Left lung (tissue), 10 donors: Measurements from ENCODE around the gene LTA. TPM values are rescaled to one million over a fixed set of nuclear protein-coding genes. Genes with fewer than 3 reads are reported as not detected.

Experiments used
- ATAC-seq: fragments of 200-7000 bp; cut with Tn5 transposase; one replicate; pipeline ENCODE4 v1.9.1; 2020; ENCODE audit warnings: moderate library complexity
- DNase-seq, 4 donors: peaks; one replicate each; pipeline ENCODE4 v3.0.0-alpha.2; 2013 to 2020
- H3K27ac ChIP-seq, 2 donors: fragments of 200-600 bp; sonication (generic) in 1 of 2; one replicate each; pipeline versions ENCODE4 v1.5.0 to v1.8.0; 2020 to 2021
- H3K27me3 ChIP-seq, 2 donors: fragments of 200-600 bp; sonication (generic) in 1 of 2; one replicate each; pipeline versions ENCODE4 v1.5.0 to v1.8.0; 2020 to 2021
- H3K36me3 ChIP-seq, 2 donors: fragments of 200-600 bp; sonication (generic) in 1 of 2; one replicate each; pipeline versions ENCODE4 v1.5.0 to v1.8.0; 2020 to 2021
- H3K4me1 ChIP-seq, 2 donors: fragments of 200-600 bp; one replicate each; pipeline ENCODE4 v1.8.0; 2021
- H3K4me3 ChIP-seq, 2 donors: fragments of 200-600 bp; sonication (generic) in 1 of 2; one replicate each; pipeline versions ENCODE4 v1.5.0 to v1.8.0; 2020 to 2021; ENCODE audit warnings: mild to moderate bottlenecking in 1 of 2
- H3K9me3 ChIP-seq, 2 donors: fragments of 200-600 bp; sonication (generic) in 1 of 2; one replicate each; pipeline versions ENCODE4 v1.5.0 to v1.8.0; 2020 to 2021
- intact Hi-C, 2 donors: fragments of 100-400 bp; cut with DNase I; formaldehyde crosslinking; loops; one replicate each; pipeline versions ENCODE4 v1.11.2 to v1.14.2; 2022
- polyA plus RNA-seq, 6 donors: library from polyadenylated mRNA; unstranded; fragments of 120-200 nt; gene quantifications; one replicate each; pipeline ENCODE4 v1.2.1, GENCODE V29; 2013; ENCODE audit not compliant: insufficient read length in 6 of 6
- total RNA-seq, 2 donors: library from RNA; stranded (reverse); fragmentation: NEBNext Ultra II Directional; extraction: Animal tissue kit (Norgen Biotek cat#: 25700); gene quantifications; one replicate each; pipeline ENCODE4 v1.2.1, GENCODE V29; 2021
- TF ChIP-seq, protein P1 (sequence below), 2 donors: fragments of 200-600 bp; sonication (generic) in 1 of 2; IDR thresholded peaks; one replicate each; pipeline versions ENCODE4 v1.5.0 to v1.8.0; 2021; ENCODE audit warnings: antibody characterized with exemption in 2 of 2
- donor health status: DM: no; HTN: yes; CAD: no.
- donor health status: DM: no; HTN: no; CAD: no.

LTA gene
- total and polyA plus RNA-seq, 8 donors: 0.17 to 0.65 (median 0.39) TPM

DNA sequence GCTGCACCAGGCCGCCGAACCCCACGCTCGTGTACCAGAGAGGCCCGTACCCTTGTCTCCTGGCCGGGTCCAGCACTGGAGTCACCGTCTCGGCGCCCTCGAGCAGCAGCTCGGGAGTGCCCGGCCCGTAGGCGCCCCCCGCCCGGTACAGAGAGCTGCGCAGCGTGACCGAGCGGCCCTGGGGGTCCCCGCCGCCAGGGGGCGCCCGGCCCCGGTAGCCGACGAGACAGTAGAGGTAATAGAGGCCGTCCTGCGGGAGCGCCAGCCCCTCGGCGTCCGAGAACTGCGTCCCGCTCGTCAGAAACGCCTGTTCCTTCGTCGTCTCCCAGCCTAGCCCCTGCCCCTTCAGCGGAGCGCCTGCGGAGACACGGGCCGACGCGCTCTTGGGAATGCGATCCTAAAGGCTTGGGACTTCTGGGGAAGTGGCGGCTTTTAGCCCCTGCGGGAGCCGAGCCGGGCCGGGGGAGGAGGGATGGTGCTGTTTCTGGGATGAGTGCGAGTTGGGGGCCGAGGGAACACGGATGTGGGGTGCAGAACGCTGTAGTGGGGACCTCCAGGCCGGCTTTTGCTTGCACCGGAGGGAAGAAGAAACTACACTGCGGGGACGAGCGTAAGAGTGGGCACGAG, 8.8 kb downstream of the LTA start:
- intact Hi-C loops: no loop called here
- peak overlapping the region; percentile 79 to 82 for H3K4me3 ChIP-seq
- DNase-seq: peak; percentile 79 to 99 (median 90)
- H3K27ac ChIP-seq: peak overlapping the region; percentile 65 to 88
- peaks cover 0 to 85% of the 10 kb centered on the region in 2 donors for H3K4me1 ChIP-seq
- ATAC-seq: peak; percentile 99
- no peaks in the 10 kb centered on the region for H3K27me3 ChIP-seq
- H3K36me3 ChIP-seq: peaks cover 0 to 17% of the 10 kb centered on the region in 2 donors
- no peaks in the 10 kb centered on the region for H3K9me3 ChIP-seq
- TF ChIP-seq, protein P1, sequence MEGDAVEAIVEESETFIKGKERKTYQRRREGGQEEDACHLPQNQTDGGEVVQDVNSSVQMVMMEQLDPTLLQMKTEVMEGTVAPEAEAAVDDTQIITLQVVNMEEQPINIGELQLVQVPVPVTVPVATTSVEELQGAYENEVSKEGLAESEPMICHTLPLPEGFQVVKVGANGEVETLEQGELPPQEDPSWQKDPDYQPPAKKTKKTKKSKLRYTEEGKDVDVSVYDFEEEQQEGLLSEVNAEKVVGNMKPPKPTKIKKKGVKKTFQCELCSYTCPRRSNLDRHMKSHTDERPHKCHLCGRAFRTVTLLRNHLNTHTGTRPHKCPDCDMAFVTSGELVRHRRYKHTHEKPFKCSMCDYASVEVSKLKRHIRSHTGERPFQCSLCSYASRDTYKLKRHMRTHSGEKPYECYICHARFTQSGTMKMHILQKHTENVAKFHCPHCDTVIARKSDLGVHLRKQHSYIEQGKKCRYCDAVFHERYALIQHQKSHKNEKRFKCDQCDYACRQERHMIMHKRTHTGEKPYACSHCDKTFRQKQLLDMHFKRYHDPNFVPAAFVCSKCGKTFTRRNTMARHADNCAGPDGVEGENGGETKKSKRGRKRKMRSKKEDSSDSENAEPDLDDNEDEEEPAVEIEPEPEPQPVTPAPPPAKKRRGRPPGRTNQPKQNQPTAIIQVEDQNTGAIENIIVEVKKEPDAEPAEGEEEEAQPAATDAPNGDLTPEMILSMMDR (IDR thresholded peaks at IDR 0.05): peak; percentile 99 to 100

DNA sequence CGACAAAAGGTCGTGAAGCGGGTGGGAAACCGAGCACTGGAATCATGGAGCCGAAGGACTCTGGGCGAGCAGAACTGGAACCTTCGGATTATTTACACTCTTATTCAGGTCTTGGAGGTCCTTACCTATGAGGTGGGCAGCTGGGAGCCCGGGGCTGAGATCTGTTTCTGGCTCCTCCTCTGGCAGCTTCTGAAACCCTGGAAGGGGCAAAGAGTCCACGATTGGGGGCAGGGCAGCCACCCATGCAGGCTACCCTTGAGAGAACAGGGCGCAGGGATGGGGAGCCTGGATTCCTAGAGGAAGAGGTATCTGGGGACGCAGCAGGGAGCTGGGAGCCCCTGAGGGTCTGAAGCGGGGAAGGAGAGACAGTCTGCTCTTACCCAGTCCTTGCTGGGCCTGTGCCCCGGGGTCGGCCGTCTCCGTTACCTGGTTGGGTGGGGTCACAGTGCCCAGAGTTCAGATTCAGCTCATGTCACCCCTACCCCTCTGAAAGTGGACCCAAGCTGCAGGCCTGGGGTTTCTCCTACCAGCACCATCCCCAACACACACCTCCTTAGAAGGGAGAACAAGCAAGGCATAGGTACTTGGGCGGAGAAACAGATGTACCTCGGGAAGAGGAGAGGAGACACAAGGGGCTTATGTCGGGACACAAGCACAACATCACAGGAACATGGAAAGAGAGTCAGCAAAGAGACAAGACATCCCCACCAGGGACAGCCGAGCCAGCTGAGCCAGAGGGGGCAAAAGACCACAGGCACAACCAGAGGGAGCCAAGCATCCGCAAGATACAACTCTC, 9.5 kb downstream of the LTA start:
- TF ChIP-seq, protein P1 (IDR thresholded peaks at IDR 0.05): no peak
- no peaks in the 10 kb centered on the region for H3K9me3 ChIP-seq
- ATAC-seq: peak; percentile 20
- DNase-seq: peak in 1 of 4 donors; percentile 72
- no peaks in the 10 kb centered on the region for H3K27me3 ChIP-seq
- peak overlapping the region; percentile 79 to 82 for H3K4me3 ChIP-seq
- H3K36me3 ChIP-seq: peaks cover 0 to 17% of the 10 kb centered on the region in 2 donors
- H3K4me1 ChIP-seq: peaks cover 0 to 87% of the 10 kb centered on the region in 2 donors
- intact Hi-C loops: no loop called here
- H3K27ac ChIP-seq: peak overlapping the region; percentile 65 to 88

DNA sequence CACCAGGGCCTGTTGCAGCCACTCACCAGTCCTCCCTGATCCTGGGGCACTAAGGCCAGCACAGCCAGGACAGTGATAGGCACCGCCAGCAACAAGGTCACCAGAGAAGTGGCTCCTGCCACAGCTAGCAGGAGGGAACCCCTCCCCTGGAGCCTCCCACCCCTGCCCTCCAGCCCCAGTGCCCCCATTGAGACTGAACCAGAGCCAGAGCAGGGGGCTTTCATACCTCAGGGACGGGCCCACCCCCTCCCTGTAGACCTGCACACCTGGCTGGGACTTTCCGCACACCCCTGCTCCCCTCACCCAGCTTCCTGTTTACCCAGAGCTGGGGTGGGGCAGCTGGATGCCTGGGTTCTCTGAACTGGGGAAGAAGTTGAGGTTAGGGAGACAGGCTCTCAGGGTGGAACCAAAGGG, 10.1 kb downstream of the LTA start, which contains the start of gene LTB:
Gene LTB (minus strand): TSS at position 195 of the 414 bp plus-strand sequence. CDS start 7 bp downstream, at position 188.
- peaks cover 0 to 82% of the 10 kb centered on the region in 2 donors for H3K4me1 ChIP-seq
- TF ChIP-seq, protein P1 (IDR thresholded peaks at IDR 0.05): no peak
- H3K27me3 ChIP-seq: no peaks in the 10 kb centered on the region
- DNase-seq (peak in 1 of 4 donors; percentile 84), ATAC-seq (no peak)
- intact Hi-C loops: no loop called here
- H3K27ac ChIP-seq: peak within 1 kb of the TSS; percentile 65 to 88
- H3K4me3 ChIP-seq: peak within 1 kb of the TSS; percentile 79 to 82
- no peaks in the 10 kb centered on the region for H3K9me3 ChIP-seq
- H3K36me3 ChIP-seq: peaks cover 0 to 14% of the 10 kb centered on the region in 2 donors

DNA sequence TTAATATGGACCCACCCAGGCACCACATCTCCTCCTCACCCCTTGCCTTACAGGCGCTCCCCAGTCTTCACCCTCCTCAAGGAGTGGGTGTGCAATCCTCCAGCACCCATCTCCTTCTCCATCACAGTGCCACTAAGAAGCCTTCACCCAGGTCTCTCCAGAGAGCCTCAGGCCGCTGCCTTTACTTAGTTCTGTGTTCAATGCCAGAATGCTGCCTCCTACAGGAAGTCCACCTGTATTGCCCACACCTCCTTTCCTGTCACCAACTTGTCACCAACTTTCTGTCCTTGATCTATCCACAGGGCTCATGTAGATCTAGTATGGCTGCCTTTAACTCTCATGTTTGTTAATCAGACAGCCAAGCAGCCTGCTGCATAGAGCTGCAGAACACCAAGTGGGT, 13.4 kb downstream of the LTA start:
- H3K4me1 ChIP-seq: peaks cover 0 to 68% of the 10 kb centered on the region in 2 donors
- H3K27ac ChIP-seq: peak overlapping the region; percentile 37 to 92
- H3K27me3 ChIP-seq: no peaks in the 10 kb centered on the region
- intact Hi-C loops: no loop called here
- TF ChIP-seq, protein P1 (IDR thresholded peaks at IDR 0.05): peak; percentile 11 to 24
- H3K9me3 ChIP-seq: no peaks in the 10 kb centered on the region
- H3K36me3 ChIP-seq: no peaks in the 10 kb centered on the region
- H3K4me3 ChIP-seq: no peak overlapping the region
- ATAC-seq: no peak
- DNase-seq: no peak

DNA sequence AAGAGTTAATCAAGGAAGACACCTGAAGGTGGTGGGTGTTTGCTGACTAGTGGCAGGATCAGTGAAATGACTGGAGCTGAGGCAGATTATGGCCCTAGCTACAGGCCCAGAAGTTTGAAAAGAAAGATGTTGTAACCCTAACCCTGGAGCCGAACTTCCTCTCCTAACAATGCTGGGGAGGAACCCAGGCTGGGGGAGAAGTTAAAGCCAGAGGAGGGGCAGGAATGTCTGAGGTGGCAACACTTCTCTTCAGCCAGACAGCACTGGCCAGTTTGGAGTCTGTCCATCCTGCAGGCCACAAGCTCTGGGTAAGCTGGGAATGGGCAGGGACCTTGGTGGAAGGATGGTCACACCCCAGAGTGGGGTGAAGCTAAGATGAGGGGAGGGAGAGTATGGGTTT, 13.9 kb downstream of the LTA start, which contains the start of gene LST1:
Gene LST1 (plus strand): TSS at position 270 of the 400 bp plus-strand sequence. CDS start 1,023 bp downstream, outside the sequence.
- DNase-seq: peak in 1 of 4 donors; percentile 58
- peak within 1 kb of the TSS in 1 of 2 donors; percentile 53 for H3K4me3 ChIP-seq
- intact Hi-C loops: no loop called here
- no peaks in the 10 kb centered on the region for H3K9me3 ChIP-seq
- ATAC-seq: peak; percentile 61
- H3K27ac ChIP-seq: peak within 1 kb of the TSS; percentile 53 to 92
- H3K36me3 ChIP-seq: no peaks in the 10 kb centered on the region
- H3K4me1 ChIP-seq: peaks cover 0 to 67% of the 10 kb centered on the region in 2 donors
- no peaks in the 10 kb centered on the region for H3K27me3 ChIP-seq
- TF ChIP-seq, protein P1 (IDR thresholded peaks at IDR 0.05): peak in 1 of 2 donors; percentile 3
